HEK293 (cell line): ENCODE results near the gene TRAPPC2L.

Experiments
- CTCF ChIP-seq: fragments of 450-650 bp; formaldehyde crosslinking; IDR thresholded peaks from 2 replicates; pipeline ENCODE4 v1.5.1; 2016; ENCODE audit warnings: missing biosample characterization, missing genetic modification characterization
- MEIS1 ChIP-seq: sonication (generic); formaldehyde crosslinking; IDR thresholded peaks from 2 replicates; pipeline ENCODE4 v1.8.1; 2022; ENCODE audit warnings: missing genetic modification reagents, mild to moderate bottlenecking, borderline replicate concordance
- RBAK ChIP-seq: fragments of 450-650 bp; formaldehyde crosslinking; IDR thresholded peaks from 2 replicates; pipeline ENCODE4 v1.5.1; 2016; ENCODE audit warnings: missing biosample characterization, missing genetic modification characterization
- SCRT2 ChIP-seq: fragments of 450-650 bp; formaldehyde crosslinking; IDR thresholded peaks from 2 replicates; pipeline ENCODE4 v1.5.1; 2016; ENCODE audit warnings: missing biosample characterization, missing genetic modification characterization
- ZBTB17 ChIP-seq: fragments of 450-650 bp; formaldehyde crosslinking; IDR thresholded peaks from 2 replicates; pipeline ENCODE4 v1.5.1; 2016; ENCODE audit warnings: missing biosample characterization, missing genetic modification characterization
- ZFP3 ChIP-seq: fragments of 450-650 bp; formaldehyde crosslinking; IDR thresholded peaks from 2 replicates; pipeline ENCODE4 v1.5.1; 2016; ENCODE audit warnings: low read depth, missing biosample characterization, missing genetic modification characterization
- ZFP37 ChIP-seq: fragments of 450-650 bp; formaldehyde crosslinking; IDR thresholded peaks from 2 replicates; pipeline ENCODE4 v1.5.1; 2016; ENCODE audit warnings: missing biosample characterization, missing genetic modification characterization
- ZNF138 ChIP-seq: fragments of 450-650 bp; formaldehyde crosslinking; IDR thresholded peaks from 2 replicates; pipeline ENCODE4 v1.5.1; 2016; ENCODE audit warnings: missing biosample characterization, missing genetic modification characterization, borderline replicate concordance
- ZNF280D ChIP-seq: fragments of 450-650 bp; formaldehyde crosslinking; IDR thresholded peaks from 2 replicates; pipeline ENCODE4 v1.5.1; 2016; ENCODE audit warnings: missing biosample characterization, missing genetic modification characterization
- ZNF292 ChIP-seq: fragments of 450-650 bp; formaldehyde crosslinking; IDR thresholded peaks from 2 replicates; pipeline ENCODE4 v1.5.1; 2016; ENCODE audit warnings: low read depth, missing biosample characterization, missing genetic modification characterization, borderline replicate concordance
- ZNF302 ChIP-seq: fragments of 450-650 bp; formaldehyde crosslinking; IDR thresholded peaks from 2 replicates; pipeline ENCODE4 v1.5.1; 2016; ENCODE audit warnings: missing biosample characterization, missing genetic modification characterization, low read depth
- ZNF416 ChIP-seq: fragments of 450-650 bp; formaldehyde crosslinking; IDR thresholded peaks from 2 replicates; pipeline ENCODE4 v1.5.1; 2016; ENCODE audit warnings: missing biosample characterization, missing genetic modification characterization
- ZNF423 ChIP-seq: fragments of 450-650 bp; formaldehyde crosslinking; IDR thresholded peaks from 2 replicates; pipeline ENCODE4 v1.5.1; 2016; ENCODE audit warnings: missing biosample characterization, missing genetic modification characterization
- ZNF664 ChIP-seq: fragments of 450-650 bp; formaldehyde crosslinking; IDR thresholded peaks from 2 replicates; pipeline ENCODE4 v1.5.1; 2016; ENCODE audit warnings: missing biosample characterization, missing genetic modification characterization

- no peak for TF ChIP-seq SCRT2 (tag by site-specific recombination)
- TF ChIP-seq CTCF = no peak
- 0 out of 2 replicates have a peak, but pooled peaks have one; percentile 3 for TF ChIP-seq ZNF138 (tag by site-specific recombination)
- TF ChIP-seq ZNF280D = no peak
- TF ChIP-seq ZNF416 = no peak
- no peak for TF ChIP-seq RBAK (tag by site-specific recombination)
- no peak for TF ChIP-seq ZNF664 (tag by site-specific recombination)
- TF ChIP-seq ZFP37 (tag by site-specific recombination) = no peak
- TF ChIP-seq ZBTB17 (tag by site-specific recombination) = peak; percentile 78; the same call in 1 of the 2 replicates
- TF ChIP-seq ZNF302 (tag by site-specific recombination) = no peak
- no peak for TF ChIP-seq ZNF292 (tag by site-specific recombination)
- no peak for TF ChIP-seq ZFP3 (tag by site-specific recombination)
- no peak for TF ChIP-seq MEIS1 (CRISPR knock-in tag)
- no peak for TF ChIP-seq ZNF423 (tag by site-specific recombination)
These were observed at the start of gene TRAPPC2L, which contains the start of gene GALNS for GRCh38 chr16:88856828-88857727.
